Activated CD8-positive, alpha-beta memory T cell treated with anti-CD3 and anti-CD28 coated beads for 48 hours (primary cell): Measurements from ENCODE around the gene ZNF273.
"Not testable (repeated sequence)": the region's sequence is repeated elsewhere in the genome, so short reads cannot be mapped to it uniquely, and the experiment has no call there.

Experiments
- DNase-seq, 3 experiments: peaks; one replicate each; pipeline ENCODE4 v3.0.0-alpha.2; 2020; ENCODE audit warnings: low read depth in 2 of 3, low spot score in 2 of 3

The ZNF273 gene

DNA sequence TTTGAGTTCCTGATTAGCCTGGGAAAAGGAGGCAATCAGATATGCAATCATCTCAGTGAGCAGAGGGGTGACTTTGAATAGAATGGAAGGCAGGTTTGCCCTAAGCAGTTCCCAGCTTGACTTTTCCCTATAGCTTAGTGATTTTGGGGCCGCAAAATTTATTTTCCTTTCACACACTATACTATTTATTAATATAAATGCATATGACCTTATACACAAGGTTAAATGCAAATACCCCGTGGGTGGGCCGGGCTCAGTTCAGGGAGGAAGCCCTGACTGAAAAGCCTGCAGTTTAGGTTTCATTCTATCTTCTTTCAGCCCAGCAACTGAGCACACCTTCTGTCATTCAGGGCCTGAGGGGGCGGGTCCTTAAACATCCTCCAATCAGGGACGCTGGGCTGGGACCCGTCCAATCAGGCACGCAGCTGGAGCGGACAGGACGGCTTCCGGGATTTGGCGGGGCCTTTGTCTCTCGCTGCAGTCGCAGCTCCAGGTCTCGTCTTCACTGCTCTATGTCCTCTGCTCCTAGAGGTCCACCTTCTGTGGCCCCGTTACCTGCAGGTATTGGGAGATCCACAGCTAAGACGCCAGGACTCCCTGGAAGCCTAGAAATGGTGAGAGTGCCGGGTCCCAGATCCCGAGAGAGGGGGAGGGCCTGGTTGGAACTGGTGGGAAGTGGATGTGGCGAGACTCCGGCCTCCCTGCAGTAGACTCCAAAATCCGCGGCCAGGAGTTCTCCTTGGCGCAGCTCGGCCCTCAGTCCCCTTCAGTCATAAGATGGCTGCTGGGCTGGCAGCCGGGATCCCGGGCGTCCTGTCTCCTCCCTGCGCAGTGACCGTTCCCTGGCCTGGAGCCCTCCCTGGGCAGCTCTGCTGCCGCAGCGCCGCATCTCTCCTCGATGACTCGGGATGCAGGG lies at the start of gene ZNF273:
TSS of gene ZNF273 (plus strand) at position 468 of the 916 bp plus-strand sequence. CDS start at position 513, 45 bp downstream.
- DNase-seq: peak; percentile 51 to 77 (median 67)

DNA sequence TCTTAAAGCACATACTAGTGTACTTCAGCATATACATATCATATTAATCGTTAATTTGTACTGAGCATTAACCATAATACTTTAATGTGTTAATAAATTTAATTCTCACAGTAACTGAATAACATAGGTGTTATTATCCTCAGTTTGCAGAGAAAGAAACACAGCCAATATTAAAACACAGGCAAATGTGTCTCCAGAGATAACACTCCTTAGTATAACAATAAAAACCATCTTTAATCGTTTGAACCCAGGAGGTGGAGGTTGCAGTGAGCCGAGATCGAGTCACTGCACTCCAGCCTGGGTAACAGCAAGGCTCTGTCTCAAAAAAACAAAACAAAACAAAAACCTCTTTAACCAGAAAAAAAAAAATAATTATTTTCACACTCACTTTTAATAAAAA lies 49.4 kb upstream of the ZNF273 start:
- no peak for DNase-seq

DNA sequence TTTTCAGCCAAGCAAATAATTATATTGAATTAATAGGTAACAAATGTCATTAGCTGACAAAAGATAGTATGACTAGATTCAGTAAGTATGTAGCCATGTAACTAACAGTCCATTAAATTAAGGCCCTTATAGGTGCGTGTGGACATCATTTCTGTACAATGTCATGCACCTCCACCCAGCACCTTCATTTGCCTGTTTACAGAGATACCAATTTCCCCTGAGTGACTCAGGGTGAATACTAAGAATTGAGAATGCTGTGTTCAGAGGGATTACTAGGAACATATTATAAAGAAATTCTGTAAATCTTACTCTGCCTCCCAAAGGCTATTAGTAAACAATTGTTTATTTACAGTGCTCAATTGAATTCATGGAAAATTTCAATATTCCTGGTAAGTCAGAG lies 48.1 kb upstream of the ZNF273 start:
- DNase-seq: no peak

DNA sequence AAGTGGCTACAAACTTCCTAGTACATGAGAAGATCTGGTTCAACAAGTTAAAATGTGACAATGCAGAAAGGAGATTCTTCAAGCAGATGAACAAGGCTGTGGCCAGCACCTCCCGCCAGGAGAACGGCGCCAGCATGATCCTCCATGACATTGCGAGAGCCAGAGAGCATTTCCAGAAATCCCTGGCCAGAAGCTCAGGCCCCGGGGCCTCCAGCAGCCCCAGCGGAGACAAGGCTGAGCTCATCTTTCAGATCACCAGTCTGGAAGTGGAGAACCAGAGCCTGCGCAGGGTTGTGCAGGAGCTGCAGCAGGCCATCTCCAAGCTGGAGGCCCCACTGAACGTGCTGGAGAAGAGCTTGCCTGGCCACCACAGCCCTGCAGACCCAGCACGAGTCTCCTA lies 40.1 kb upstream of the ZNF273 start:
- DNase-seq: no peak

- not testable (repeated sequence) for DNase-seq
Observed at GRCh38 chr7:64863530-64863929, 39.5 kb upstream of the ZNF273 start.

GRCh38 chr7:64863969-64864368 lies 39.1 kb upstream of the ZNF273 start:
- no peak for DNase-seq

DNA sequence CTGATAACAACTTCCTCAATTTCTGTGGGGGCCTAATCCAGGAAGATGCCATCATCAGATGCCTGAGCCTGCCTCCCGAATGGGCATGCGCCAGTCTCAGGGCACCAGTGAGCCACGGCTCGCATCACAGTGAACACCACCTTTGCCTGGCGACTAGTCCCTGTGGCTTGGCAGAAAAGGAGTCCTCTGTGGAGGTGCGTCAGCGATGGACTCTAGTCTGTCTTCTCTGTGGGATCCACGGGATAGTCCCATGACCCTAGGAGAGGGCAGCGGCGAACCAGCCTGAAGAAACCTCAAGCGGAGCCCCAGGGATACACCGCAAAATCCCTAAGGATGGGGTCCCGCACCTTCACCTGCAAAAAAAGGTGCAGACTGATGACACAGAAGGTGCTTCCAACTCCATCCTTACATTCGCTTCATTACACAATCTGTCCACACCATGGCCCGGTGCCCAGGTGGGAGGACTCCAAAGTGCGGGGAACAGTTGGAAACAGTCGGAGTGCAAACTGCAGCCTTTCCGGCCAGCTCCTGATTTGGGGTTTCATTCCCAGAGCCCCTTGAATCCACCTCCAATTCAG lies 35.1 kb upstream of the ZNF273 start:
- no peak for DNase-seq

GRCh38 chr7:64868499-64868898 lies 34.6 kb upstream of the ZNF273 start:
- DNase-seq: no peak

DNA sequence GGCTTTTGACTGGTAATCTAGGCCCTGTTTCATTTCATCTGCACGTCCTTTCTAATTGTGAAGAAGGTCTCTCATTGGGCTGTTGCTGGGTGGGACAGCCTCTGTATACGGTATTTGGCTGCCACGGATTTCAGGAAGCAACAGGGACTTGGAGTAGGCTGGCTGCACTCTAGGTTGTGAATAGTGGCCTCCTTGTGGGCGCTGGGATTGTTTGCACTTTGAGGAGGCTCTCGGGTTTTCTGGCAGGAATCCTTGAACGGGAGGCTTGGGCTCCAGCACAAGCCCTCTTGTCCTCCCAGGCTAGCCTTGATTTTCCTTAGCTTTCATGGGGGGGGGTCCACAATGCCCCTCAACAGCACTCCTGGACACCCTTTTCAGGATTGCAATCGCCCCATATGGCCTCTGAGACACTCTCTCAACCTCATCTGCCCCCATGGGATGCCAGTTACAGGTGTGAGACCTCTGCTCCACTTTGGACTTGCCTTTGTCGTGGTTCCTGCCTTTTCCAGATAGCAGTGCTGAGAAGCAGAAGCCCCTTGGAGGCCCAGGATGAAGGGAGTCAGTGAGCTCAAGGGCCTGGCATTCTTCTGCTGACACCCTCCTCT lies 33.9 kb upstream of the ZNF273 start:
- DNase-seq: no peak

GRCh38 chr7:64869912-64870562 lies 33.0 kb upstream of the ZNF273 start:
- no peak for DNase-seq

DNA sequence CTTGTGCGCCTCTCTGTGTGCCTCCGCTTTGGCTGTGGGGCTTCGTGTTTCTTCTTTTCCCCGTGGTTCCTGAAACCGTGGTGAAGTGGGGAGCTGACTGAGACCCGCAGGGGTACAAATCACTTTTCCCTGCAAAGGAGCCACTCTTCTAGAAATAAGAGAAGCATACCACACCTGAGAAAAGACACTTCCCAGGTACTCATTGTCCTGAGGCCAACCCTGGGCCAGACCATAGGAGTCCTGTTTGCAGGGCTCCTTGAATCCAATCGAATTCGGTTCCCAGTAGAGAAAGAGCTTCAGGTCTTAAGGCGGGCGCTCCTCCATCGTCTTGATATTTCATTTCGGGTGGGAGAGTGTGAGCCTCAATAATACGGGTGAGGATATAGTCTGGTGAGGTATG lies 32.4 kb upstream of the ZNF273 start:
- no peak for DNase-seq

- no peak for DNase-seq
Observed at GRCh38 chr7:64871761-64872160, 31.3 kb upstream of the ZNF273 start.

- DNase-seq: no peak
Observed at GRCh38 chr7:64872351-64873154, 30.5 kb upstream of the ZNF273 start.

DNA sequence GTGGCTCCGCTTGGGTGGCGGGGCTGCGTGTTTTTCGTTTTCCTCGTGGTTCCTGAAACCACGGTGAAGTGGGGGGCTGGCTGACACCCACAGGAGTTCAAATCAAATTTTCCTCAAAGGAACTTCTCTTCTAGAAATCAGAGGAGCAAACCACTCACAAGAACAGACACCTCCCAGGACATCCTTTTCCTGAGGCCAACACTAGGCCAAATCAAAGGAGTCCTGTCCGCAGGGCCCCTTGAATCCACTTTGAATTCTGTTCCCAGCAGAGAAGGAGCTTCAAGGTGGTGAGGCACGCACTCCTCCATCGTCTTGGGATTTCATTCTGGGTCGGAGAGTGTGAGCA lies 29.9 kb upstream of the ZNF273 start:
- no peak for DNase-seq

GRCh38 chr7:64873517-64873916 lies 29.6 kb upstream of the ZNF273 start:
- DNase-seq: no peak

DNA sequence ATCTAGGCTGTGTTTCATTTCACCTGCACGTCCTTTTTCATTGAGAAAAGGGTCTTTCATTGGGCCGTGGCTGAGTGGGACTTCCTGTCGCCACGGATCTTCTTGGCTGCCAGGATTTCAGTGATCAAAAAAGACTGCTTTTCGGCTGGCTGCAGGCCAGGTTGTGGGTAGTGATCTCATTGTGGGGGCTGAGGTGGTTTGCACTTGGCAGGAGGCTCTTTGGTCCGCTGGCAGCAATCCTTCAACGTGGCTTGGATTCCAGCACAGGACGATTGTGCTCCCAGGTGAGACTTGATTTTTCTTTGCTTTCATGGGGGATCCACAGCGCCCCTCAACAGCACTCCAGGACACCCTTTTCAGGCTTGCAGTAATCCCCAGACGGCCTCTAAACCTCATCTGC lies 29.0 kb upstream of the ZNF273 start:
- no peak for DNase-seq

GRCh38 chr7:64874562-64875250 lies 28.4 kb upstream of the ZNF273 start:
- no peak for DNase-seq

GRCh38 chr7:64875258-64875657 lies 27.8 kb upstream of the ZNF273 start:
- no peak for DNase-seq

DNA sequence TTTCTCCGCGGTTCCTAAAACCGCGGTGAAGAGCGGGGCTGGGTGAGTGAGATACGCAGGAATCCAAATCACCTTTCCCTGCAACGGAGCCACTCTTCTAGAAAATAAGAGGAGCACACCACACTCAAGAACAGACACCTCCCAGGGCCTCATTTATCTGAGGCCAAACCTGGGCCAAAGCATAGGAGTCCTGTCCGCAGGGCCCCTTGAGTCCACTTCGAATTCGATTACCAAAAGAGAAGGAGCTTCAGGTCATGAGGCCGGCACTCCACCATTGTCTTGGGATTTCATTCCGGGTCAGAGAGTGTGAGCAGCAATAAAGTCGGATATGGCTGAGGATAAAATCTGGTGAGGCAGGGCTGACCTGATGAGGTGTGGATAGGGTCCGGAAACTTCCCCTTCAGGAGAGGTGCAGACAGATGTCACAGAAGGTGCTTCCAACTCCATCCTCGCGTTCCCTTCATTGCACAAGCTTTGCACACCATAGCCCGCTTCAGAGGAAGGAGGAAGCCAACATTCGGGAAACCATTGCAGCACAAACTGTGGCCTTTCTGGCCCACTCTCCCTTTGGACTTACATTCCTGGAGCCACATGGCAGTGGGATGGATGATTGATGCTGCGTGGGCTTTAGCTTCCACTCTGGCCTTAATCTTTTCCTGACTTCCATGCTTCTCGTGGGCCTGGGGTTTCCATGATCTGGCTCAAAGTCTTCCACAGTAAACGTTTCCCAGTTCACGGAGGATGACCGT lies 27.2 kb upstream of the ZNF273 start:
- DNase-seq: no peak
